ENCODE data around the gene NAALADL2.

DNA sequence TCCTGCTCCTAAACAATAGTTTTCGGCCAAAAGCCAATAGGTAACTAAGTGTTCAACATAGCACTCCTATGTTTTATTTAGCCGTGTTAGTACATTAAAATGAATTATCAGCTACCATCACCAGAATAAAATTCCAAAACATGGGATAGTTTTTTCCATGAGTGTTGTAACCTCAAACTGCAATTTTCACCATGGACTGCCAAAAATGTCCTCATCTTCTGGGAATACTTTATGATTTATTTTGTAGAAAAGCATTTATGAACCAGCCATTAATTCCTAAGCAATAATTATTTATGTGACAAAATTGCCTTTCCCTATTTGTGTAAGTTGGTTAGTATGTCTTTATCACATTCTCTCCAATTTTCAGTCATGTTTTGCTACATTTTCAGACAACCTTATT is 438.1 kb downstream of the NAALADL2 start:
- TF ChIP-seq CEBPB (IDR thresholded peaks at IDR 0.05) (no peak), EGR1 (IDR thresholded peaks at IDR 0.05) (no peak), EP300 (IDR thresholded peaks at IDR 0.05; ENCODE audit: borderline replicate concordance) (no peak), TAF1 (IDR thresholded peaks at IDR 0.05; ENCODE audit: low read depth) (no peak), YY1 (IDR thresholded peaks at IDR 0.05; ENCODE audit: low read depth) (no peak), TEAD4 (IDR thresholded peaks at IDR 0.05) (no peak)
- TF ChIP-seq, protein P1, sequence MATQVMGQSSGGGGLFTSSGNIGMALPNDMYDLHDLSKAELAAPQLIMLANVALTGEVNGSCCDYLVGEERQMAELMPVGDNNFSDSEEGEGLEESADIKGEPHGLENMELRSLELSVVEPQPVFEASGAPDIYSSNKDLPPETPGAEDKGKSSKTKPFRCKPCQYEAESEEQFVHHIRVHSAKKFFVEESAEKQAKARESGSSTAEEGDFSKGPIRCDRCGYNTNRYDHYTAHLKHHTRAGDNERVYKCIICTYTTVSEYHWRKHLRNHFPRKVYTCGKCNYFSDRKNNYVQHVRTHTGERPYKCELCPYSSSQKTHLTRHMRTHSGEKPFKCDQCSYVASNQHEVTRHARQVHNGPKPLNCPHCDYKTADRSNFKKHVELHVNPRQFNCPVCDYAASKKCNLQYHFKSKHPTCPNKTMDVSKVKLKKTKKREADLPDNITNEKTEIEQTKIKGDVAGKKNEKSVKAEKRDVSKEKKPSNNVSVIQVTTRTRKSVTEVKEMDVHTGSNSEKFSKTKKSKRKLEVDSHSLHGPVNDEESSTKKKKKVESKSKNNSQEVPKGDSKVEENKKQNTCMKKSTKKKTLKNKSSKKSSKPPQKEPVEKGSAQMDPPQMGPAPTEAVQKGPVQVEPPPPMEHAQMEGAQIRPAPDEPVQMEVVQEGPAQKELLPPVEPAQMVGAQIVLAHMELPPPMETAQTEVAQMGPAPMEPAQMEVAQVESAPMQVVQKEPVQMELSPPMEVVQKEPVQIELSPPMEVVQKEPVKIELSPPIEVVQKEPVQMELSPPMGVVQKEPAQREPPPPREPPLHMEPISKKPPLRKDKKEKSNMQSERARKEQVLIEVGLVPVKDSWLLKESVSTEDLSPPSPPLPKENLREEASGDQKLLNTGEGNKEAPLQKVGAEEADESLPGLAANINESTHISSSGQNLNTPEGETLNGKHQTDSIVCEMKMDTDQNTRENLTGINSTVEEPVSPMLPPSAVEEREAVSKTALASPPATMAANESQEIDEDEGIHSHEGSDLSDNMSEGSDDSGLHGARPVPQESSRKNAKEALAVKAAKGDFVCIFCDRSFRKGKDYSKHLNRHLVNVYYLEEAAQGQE (IDR thresholded peaks at IDR 0.05; ENCODE audit: low read depth): no peak
